Measurements from ENCODE around the gene SH2D5. TPM values are rescaled to one million over a fixed set of nuclear protein-coding genes. Genes with fewer than 3 reads are reported as not detected.

Gene SH2D5
- total RNA-seq, 1 experiment from 2014 or later: 14.0 TPM

DNA sequence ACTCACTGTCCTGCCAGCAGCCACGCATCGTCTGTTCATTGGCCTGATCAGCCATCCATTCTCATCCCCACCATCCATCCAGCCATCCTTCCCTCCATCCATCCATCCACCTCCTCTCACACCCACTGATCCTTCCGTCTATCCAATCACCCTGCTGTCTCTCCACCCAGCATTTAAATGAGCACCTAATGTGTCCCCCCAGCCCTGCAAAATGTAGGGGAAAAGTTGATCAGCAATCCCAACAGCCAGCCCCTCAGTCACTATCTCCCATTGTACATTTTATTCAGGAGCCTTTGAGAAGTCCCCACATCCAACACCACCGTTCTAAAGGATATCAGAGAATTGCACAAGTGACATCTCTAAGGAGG is 60.3 kb downstream of the SH2D5 start:
- ChIA-PET CTCF (interaction anchor here (1.2 kb wide), 1 partner anchor 24 kb away, joined by 5 read pairs; no protein-coding TSS in a partner anchor), POLR2A (no interaction called here)
- H3K27ac Mint-ChIP-seq (ENCODE audit: low read depth, unreplicated experiment): no peak overlapping the region
- no peak overlapping the region for H3K4me3 Mint-ChIP-seq (ENCODE audit: unreplicated experiment)
- H3K4me1 Mint-ChIP-seq (ENCODE audit: insufficient read depth, unreplicated experiment): no peaks in the 10 kb centered on the region
- no peaks in the 10 kb centered on the region for H3K9me3 Mint-ChIP-seq (ENCODE audit: unreplicated experiment)
- TF ChIP-seq, protein P1, sequence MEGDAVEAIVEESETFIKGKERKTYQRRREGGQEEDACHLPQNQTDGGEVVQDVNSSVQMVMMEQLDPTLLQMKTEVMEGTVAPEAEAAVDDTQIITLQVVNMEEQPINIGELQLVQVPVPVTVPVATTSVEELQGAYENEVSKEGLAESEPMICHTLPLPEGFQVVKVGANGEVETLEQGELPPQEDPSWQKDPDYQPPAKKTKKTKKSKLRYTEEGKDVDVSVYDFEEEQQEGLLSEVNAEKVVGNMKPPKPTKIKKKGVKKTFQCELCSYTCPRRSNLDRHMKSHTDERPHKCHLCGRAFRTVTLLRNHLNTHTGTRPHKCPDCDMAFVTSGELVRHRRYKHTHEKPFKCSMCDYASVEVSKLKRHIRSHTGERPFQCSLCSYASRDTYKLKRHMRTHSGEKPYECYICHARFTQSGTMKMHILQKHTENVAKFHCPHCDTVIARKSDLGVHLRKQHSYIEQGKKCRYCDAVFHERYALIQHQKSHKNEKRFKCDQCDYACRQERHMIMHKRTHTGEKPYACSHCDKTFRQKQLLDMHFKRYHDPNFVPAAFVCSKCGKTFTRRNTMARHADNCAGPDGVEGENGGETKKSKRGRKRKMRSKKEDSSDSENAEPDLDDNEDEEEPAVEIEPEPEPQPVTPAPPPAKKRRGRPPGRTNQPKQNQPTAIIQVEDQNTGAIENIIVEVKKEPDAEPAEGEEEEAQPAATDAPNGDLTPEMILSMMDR (IDR thresholded peaks at IDR 0.05; ENCODE audit: unreplicated experiment): no peak
- DNase-seq (ENCODE audit: unreplicated experiment): no peak
- H3K27me3 Mint-ChIP-seq (ENCODE audit: insufficient read depth, unreplicated experiment): no peaks in the 10 kb centered on the region
- intact Hi-C loops (cut with micrococcal nuclease): no loop called here
- H3K36me3 Mint-ChIP-seq (ENCODE audit: insufficient read depth, unreplicated experiment): no peaks in the 10 kb centered on the region
- no TSS peak for BruUV-seq (replicated peaks)

DNA sequence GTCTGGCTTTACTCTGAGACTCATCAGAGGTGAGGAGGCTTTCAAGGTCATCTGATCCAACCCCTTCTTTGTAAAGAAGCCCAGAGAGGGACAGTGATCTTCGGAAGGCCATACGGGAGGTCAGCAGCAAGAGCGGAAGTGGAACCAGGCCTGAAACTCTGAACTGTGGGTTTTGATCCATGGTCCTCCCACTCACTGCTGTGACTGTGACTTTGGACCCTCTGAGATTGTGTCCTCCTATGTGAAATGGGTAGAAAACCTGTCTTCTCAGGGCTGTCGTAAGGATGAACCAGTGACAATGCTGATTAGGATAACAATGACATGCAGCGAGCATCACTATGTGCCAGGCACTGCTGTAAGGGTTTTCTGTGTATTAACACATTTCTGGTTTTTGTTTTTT is 61.6 kb downstream of the SH2D5 start:
- Mint-ChIP-seq H3K4me1 (ENCODE audit: insufficient read depth, unreplicated experiment) (no peaks in the 10 kb centered on the region), H3K27me3 (ENCODE audit: insufficient read depth, unreplicated experiment) (no peaks in the 10 kb centered on the region), H3K36me3 (ENCODE audit: insufficient read depth, unreplicated experiment) (no peaks in the 10 kb centered on the region), H3K4me3 (ENCODE audit: unreplicated experiment) (no peak overlapping the region), H3K27ac (ENCODE audit: low read depth, unreplicated experiment) (no peak overlapping the region), H3K9me3 (ENCODE audit: unreplicated experiment) (no peaks in the 10 kb centered on the region)
- ChIA-PET CTCF (interaction anchor here (0.6 kb wide), 1 partner anchor 178 kb away, joined by 3 read pairs; no protein-coding TSS in a partner anchor), POLR2A (no interaction called here)
- BruUV-seq (replicated peaks): no TSS peak
- DNase-seq (ENCODE audit: unreplicated experiment): no peak
- intact Hi-C loops (cut with micrococcal nuclease): no loop called here
- TF ChIP-seq, protein P1 (IDR thresholded peaks at IDR 0.05; ENCODE audit: unreplicated experiment): no peak

Other genes starting within 250 kb of the SH2D5 start
- 4.9 and 9.7 TPM in 2 replicates for gene CAMK2N1, start 246.5 kb downstream of the SH2D5 start, total RNA-seq (2022)
- gene MUL1, start 224.6 kb downstream of the SH2D5 start, total RNA-seq (2022): 23.4 and 29.9 TPM in 2 replicates
- not detected in 2 replicates for gene FAM43B, start 180.1 kb downstream of the SH2D5 start, total RNA-seq (2022)
- gene CDA, start 143.6 kb downstream of the SH2D5 start, total RNA-seq (2022): not detected in 2 replicates
- gene PINK1, start 99.2 kb downstream of the SH2D5 start, total RNA-seq (2022): 20.9 and 26.1 TPM in 2 replicates
- 292 and 397 TPM in 2 replicates for gene DDOST, start 71.3 kb downstream of the SH2D5 start, total RNA-seq (2022)
- 0.19 and 1.9 TPM in 2 replicates for gene KIF17, start 14.7 kb downstream of the SH2D5 start, total RNA-seq (2022)
- gene HP1BP3, start 54.6 kb upstream of the SH2D5 start, total RNA-seq (2022): 245 and 247 TPM in 2 replicates

Measured in MCF 10A (cell line).